Psoas muscle (tissue), 8 donors: ENCODE measurements around the gene CALCOCO1. TPM values are rescaled to one million over a fixed set of nuclear protein-coding genes. Genes with fewer than 3 reads are reported as not detected.

Source experiments
- ATAC-seq, 4 donors: fragments of 200-7000 bp; cut with Tn5 transposase; one replicate each; pipeline ENCODE4 v1.9.1; 2020; ENCODE audit warnings: moderate library complexity in 3 of 4, mild to moderate bottlenecking in 2 of 4
- DNase-seq, 2 donors: peaks; one replicate each; pipeline ENCODE4 v3.0.0-alpha.2; 2020
- H3K27ac ChIP-seq: fragments of 200-600 bp; one replicate; pipeline ENCODE4 v1.8.0; 2022
- H3K27me3 ChIP-seq, 3 donors: fragments of 200-600 bp in 1 of 3; one replicate each; pipeline versions ENCODE4 v1.6.1 to v1.8.0; 2013 to 2022; ENCODE audit warnings: low read length in 2 of 3, mild to moderate bottlenecking in 2 of 3, moderate library complexity in 1 of 3; ENCODE audit not compliant: insufficient read depth in 3 of 3
- H3K36me3 ChIP-seq, 2 donors: fragments of 200-600 bp in 1 of 2; one replicate each; pipeline versions ENCODE4 v1.6.1 to v1.8.0; 2013 to 2022; ENCODE audit warnings: low read depth in 1 of 2, mild to moderate bottlenecking in 1 of 2, moderate library complexity in 1 of 2; ENCODE audit not compliant: insufficient read depth in 1 of 2
- H3K4me1 ChIP-seq: fragments of 200-600 bp; one replicate; pipeline ENCODE4 v1.8.0; 2022
- H3K4me3 ChIP-seq: fragments of 200-600 bp; one replicate; pipeline ENCODE4 v1.8.0; 2022; ENCODE audit warnings: mild to moderate bottlenecking
- H3K9me3 ChIP-seq: fragments of 200-600 bp; one replicate; pipeline ENCODE4 v1.8.0; 2022
- WGBS, 3 donors: extraction: QIAGEN DNeasy Blood & Tissue Kit; methylation state at CpG; one replicate each; pipeline versions ENCODE4 v1.1.6 to v1.1.7; 2013; 5-methylcytosine and 5-hydroxymethylcytosine counted together
- intact Hi-C, 2 donors: fragments of 100-400 bp; cut with DNase I; formaldehyde crosslinking; loops; one replicate each; pipeline versions ENCODE4 v1.11.0 to v1.14.2; 2022
- polyA plus RNA-seq, 3 donors: library from polyadenylated mRNA; stranded (reverse); fragments of 200-250 nt; gene quantifications; one replicate each; pipeline ENCODE4 v1.2.3, GENCODE V29; 2013
- total RNA-seq, 4 donors: library from RNA; stranded (reverse); fragmentation: NEBNext Ultra II Directional in 2 of 4; extraction: Animal tissue kit (Norgen Biotek cat#: 25700) in 2 of 4; gene quantifications; one replicate each; pipeline versions ENCODE4 v1.2.1 to v1.2.4, GENCODE V29; 2021 to 2023
- TF ChIP-seq, protein P1 (sequence below): fragments of 200-600 bp; IDR thresholded peaks from one replicate; pipeline ENCODE4 v1.8.0; 2022; ENCODE audit warnings: antibody characterized with exemption
- donor health status: healthy with polysubstance abuse.
- donor health status: DM: no; HTN: no; CAD: no; lungs with moderate emphysema.
- donor health status: Bipolar disorder and iron deficiency.
- donor health status: healthy.
- donor health status: DM: yes; HTN: yes; CAD: no.
- donor health status: DM: no; HTN: no; CAD: no.
- donor health status: DM: no; HTN: no; CAD: no.
- donor health status: DM: yes; HTN: yes; CAD: no.

Gene CALCOCO1
- total and polyA plus RNA-seq, 7 donors, result 41.1 to 255 (median 180) TPM

DNA sequence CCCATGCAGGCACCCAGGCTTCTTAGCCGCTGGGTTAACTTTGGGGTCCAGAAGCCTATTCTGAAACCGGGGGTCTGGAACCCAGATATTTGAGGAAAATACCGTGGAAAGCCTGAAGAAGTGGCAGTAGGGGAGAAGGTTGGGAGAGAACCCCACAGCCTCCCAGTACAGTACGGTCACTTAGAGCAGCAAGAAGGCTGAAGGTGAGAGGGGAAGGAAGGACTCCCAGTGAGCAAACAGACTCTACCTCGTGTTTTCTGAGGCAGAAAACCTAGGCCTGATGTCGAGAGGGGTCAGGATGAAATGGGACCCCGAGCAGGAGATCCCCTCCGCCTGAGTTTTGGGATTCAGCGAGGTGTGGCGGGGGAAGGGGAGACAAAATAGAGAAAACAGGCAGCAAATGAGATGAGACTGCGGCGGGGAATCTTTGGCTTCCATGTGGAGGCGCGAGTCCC, 10.7 kb upstream of the CALCOCO1 start:
- peaks cover 10% of the 10 kb centered on the region for H3K4me1 ChIP-seq
- WGBS, 3 donors, result 65 to 69% (median 67%) methylated on average over 14 of the region's 14 CpGs
- TF ChIP-seq, protein P1, sequence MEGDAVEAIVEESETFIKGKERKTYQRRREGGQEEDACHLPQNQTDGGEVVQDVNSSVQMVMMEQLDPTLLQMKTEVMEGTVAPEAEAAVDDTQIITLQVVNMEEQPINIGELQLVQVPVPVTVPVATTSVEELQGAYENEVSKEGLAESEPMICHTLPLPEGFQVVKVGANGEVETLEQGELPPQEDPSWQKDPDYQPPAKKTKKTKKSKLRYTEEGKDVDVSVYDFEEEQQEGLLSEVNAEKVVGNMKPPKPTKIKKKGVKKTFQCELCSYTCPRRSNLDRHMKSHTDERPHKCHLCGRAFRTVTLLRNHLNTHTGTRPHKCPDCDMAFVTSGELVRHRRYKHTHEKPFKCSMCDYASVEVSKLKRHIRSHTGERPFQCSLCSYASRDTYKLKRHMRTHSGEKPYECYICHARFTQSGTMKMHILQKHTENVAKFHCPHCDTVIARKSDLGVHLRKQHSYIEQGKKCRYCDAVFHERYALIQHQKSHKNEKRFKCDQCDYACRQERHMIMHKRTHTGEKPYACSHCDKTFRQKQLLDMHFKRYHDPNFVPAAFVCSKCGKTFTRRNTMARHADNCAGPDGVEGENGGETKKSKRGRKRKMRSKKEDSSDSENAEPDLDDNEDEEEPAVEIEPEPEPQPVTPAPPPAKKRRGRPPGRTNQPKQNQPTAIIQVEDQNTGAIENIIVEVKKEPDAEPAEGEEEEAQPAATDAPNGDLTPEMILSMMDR, result no peak
- DNase-seq (no peak), ATAC-seq (no peak)
- no peaks in the 10 kb centered on the region for H3K36me3 ChIP-seq
- intact Hi-C loops, result no loop called here
- H3K4me3 ChIP-seq, result no peak overlapping the region
- H3K9me3 ChIP-seq, result no peaks in the 10 kb centered on the region
- H3K27me3 ChIP-seq, result peaks cover 0 to 26% (median 0%) of the 10 kb centered on the region in 3 donors
- H3K27ac ChIP-seq, result no peak overlapping the region

DNA sequence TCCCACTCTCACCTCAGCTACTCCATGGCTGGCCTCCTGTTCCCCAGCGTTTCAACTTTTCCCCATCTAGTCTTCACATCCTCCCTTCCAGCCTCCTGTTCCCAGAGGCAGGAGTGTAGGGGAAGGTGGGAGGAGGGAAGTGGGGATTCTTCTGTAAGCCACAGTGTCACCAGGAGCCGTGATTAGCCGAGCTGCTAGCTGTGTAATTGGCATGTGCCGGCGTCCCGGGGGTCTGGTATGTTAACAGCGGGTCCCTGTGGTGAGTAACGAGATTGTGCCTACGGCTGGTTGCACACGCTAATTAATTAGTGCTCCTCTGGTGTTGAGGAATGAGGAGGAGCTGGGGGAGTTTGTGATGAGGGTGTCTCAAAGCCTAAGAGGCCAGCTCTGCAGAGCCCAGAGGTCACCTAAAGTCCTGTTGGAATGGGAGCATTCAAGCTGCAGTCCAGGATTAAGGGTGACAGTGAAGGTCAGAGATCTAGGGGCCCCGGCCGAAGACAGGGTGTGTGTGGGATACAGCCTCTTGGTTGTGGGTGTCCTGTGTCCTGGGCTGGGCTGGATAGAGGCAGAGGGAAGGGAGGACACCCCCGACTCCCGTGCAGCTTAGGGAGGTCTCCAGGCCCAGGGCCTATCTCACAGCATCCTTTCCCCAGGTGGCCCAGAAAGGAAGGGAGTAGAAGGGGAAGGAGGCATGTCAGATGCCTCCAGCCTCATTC, 10.0 kb upstream of the CALCOCO1 start:
- Histone ChIP-seq H3K27me3 (peaks cover 0 to 19% (median 0%) of the 10 kb centered on the region in 3 donors), H3K4me3 (no peak overlapping the region), H3K36me3 (no peaks in the 10 kb centered on the region), H3K4me1 (peaks cover 10% of the 10 kb centered on the region), H3K9me3 (no peaks in the 10 kb centered on the region), H3K27ac (no peak overlapping the region)
- intact Hi-C loops, result no loop called here
- no peak for ATAC-seq
- DNase-seq, result no peak
- TF ChIP-seq, protein P1, result no peak
- 77 to 88% (median 81%) methylated on average over 14 of the region's 14 CpGs for WGBS, 3 donors

GRCh38 chr12:53736592-53736991, 9.3 kb upstream of the CALCOCO1 start:
- Histone ChIP-seq H3K4me3 (no peak overlapping the region), H3K36me3 (no peaks in the 10 kb centered on the region), H3K27ac (no peak overlapping the region), H3K4me1 (peaks cover 10% of the 10 kb centered on the region), H3K9me3 (no peaks in the 10 kb centered on the region), H3K27me3 (peaks cover 0 to 17% (median 0%) of the 10 kb centered on the region in 3 donors)
- intact Hi-C loops, result no loop called here
- 90 to 95% (median 91%) methylated on average over 6 of the region's 6 CpGs for WGBS, 3 donors
- TF ChIP-seq, protein P1, result no peak
- ATAC-seq (no peak), DNase-seq (no peak)

DNA sequence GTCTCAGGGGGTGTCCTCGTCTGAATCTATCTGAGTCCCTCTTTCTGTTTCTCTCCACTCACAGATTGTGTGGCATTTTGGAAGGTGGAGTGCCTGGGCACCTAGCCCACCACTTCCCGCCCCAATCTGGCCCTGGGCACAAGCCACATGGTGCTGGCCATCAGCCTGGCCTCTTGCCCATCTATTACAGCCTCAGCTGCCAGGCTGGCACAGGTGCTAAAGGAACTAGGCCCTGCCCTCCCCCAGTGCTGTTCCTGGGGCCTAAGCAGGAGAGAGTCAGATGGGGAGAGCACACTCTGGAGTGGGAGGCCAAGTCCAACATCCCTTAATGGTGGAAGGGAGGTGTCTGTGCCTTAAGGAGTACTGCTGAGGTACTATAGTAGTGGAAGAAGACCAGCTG, 8.3 kb upstream of the CALCOCO1 start:
- 17 to 25% (median 25%) methylated on average over 2 of the region's 2 CpGs for WGBS, 3 donors
- TF ChIP-seq, protein P1, result no peak
- no peak overlapping the region for H3K27ac ChIP-seq
- peaks cover 0 to 7% (median 0%) of the 10 kb centered on the region in 3 donors for H3K27me3 ChIP-seq
- peak; percentile 33 to 77 for DNase-seq
- intact Hi-C loops, result no loop called here
- no peaks in the 10 kb centered on the region for H3K36me3 ChIP-seq
- H3K4me3 ChIP-seq, result no peak overlapping the region
- ATAC-seq, result peak; percentile 87 to 95 (median 93)
- H3K9me3 ChIP-seq, result no peaks in the 10 kb centered on the region
- peaks cover 10% of the 10 kb centered on the region for H3K4me1 ChIP-seq
